Activated CD4-positive, alpha-beta T cell treated with anti-CD3 and anti-CD28 coated beads, Interleukin-2, amount 10 ng/mL, durations not matched to agents 7 days and 5 days (primary cell): ENCODE results near the gene RBM24. TPM values are rescaled to one million over a fixed set of nuclear protein-coding genes. Genes with fewer than 3 reads are reported as not detected.
A peak's percentile ranks its signal among the peaks of the same experiment; 100 is the strongest.

Source experiments
- CTCF ChIA-PET: fragments of 350-600 bp; sonication (Branson Sonifier 250); formaldehyde crosslinking; loops from one replicate; lab custom pipeline; 2021; ENCODE audit warnings: antibody characterized with exemption; lab: Charles Lee
- POLR2A ChIA-PET: fragments of 350-600 bp; sonication (Branson Sonifier 250); formaldehyde crosslinking; loops from one replicate; lab custom pipeline; 2021; ENCODE audit warnings: antibody characterized with exemption; lab: Charles Lee
- DNase-seq: peaks from one replicate; pipeline ENCODE4 v3.0.0-alpha.2; 2020
- H3K27ac Mint-ChIP-seq: one replicate; pipeline ENCODE4 v1.8.0; 2021; ENCODE audit warnings: mild to moderate bottlenecking, moderate library complexity, mixed read lengths
- H3K27me3 Mint-ChIP-seq: one replicate; pipeline ENCODE4 v1.8.0; 2021; ENCODE audit warnings: mixed read lengths
- H3K36me3 Mint-ChIP-seq: one replicate; pipeline ENCODE4 v1.8.0; 2021; ENCODE audit warnings: low read depth, mixed read lengths
- H3K4me1 Mint-ChIP-seq: one replicate; pipeline ENCODE4 v1.8.0; 2021; ENCODE audit warnings: mixed read lengths
- H3K4me3 Mint-ChIP-seq: one replicate; pipeline ENCODE4 v1.8.0; 2021; ENCODE audit warnings: mild to moderate bottlenecking, moderate library complexity, mixed read lengths
- H3K9me3 Mint-ChIP-seq: one replicate; pipeline ENCODE4 v1.8.0; 2021; ENCODE audit warnings: mixed read lengths
- total RNA-seq, 2 experiments: library from RNA; stranded (reverse); gene quantifications; one replicate each; pipeline ENCODE4 v1.2.3, GENCODE V29; 2021

Gene RBM24
- total RNA-seq = not detected

GRCh38 chr6:17281100-17281496 lies at the start of gene RBM24:
RBM24 (plus strand) TSS chr6:17281361; CDS start chr6:17281582, 221 bp downstream.
- Mint-ChIP-seq H3K9me3 (no peaks in the 10 kb centered on the region), H3K4me1 (peaks cover 13% of the 10 kb centered on the region), H3K27me3 (peaks cover 62% of the 10 kb centered on the region), H3K4me3 (peak within 1 kb of the TSS; percentile 61), H3K36me3 (no peaks in the 10 kb centered on the region), H3K27ac (peak within 1 kb of the TSS; percentile 9)
- CTCF ChIA-PET = no interaction called here
- DNase-seq = peak; percentile 43
- POLR2A ChIA-PET = no interaction called here

- DNase-seq = no peak
- H3K27me3 Mint-ChIP-seq = no peaks in the 10 kb centered on the region
- H3K9me3 Mint-ChIP-seq = no peaks in the 10 kb centered on the region
- H3K27ac Mint-ChIP-seq = no peak overlapping the region
- ChIA-PET POLR2A (no interaction called here), CTCF (no interaction called here)
- no peak overlapping the region for H3K4me3 Mint-ChIP-seq
- no peaks in the 10 kb centered on the region for H3K4me1 Mint-ChIP-seq
- H3K36me3 Mint-ChIP-seq = no peaks in the 10 kb centered on the region
These were observed 47.6 kb upstream of the RBM24 start for GRCh38 chr6:17233531-17233930.

- Mint-ChIP-seq H3K4me1 (no peaks in the 10 kb centered on the region), H3K4me3 (no peak overlapping the region)
These were observed 43.9 kb upstream of the RBM24 start for GRCh38 chr6:17237246-17237645.

GRCh38 chr6:17239260-17239659 lies 41.9 kb upstream of the RBM24 start:
- H3K36me3 Mint-ChIP-seq = no peaks in the 10 kb centered on the region
- H3K27me3 Mint-ChIP-seq = peaks cover 6% of the 10 kb centered on the region
- no peaks in the 10 kb centered on the region for H3K4me1 Mint-ChIP-seq
- ChIA-PET POLR2A (no interaction called here), CTCF (no interaction called here)
- no peak overlapping the region for H3K27ac Mint-ChIP-seq
- no peaks in the 10 kb centered on the region for H3K9me3 Mint-ChIP-seq
- no peak overlapping the region for H3K4me3 Mint-ChIP-seq
- no peak for DNase-seq

More at GRCh38 chr6:17237246-17237645, 43.9 kb upstream of the RBM24 start:
- POLR2A ChIA-PET = no interaction called here
- H3K9me3 Mint-ChIP-seq = no peaks in the 10 kb centered on the region
- no peak for DNase-seq
- H3K27me3 Mint-ChIP-seq = peaks cover under 1% of the 10 kb centered on the region
- H3K36me3 Mint-ChIP-seq = no peaks in the 10 kb centered on the region
- CTCF ChIA-PET = no interaction called here
- H3K27ac Mint-ChIP-seq = no peak overlapping the region

- no peak overlapping the region for H3K4me3 Mint-ChIP-seq
- POLR2A ChIA-PET = no interaction called here
- H3K4me1 Mint-ChIP-seq = no peaks in the 10 kb centered on the region
These were observed 40.2 kb upstream of the RBM24 start for GRCh38 chr6:17240803-17241500.

GRCh38 chr6:17242087-17242486 lies 39.1 kb upstream of the RBM24 start:
- no peak for DNase-seq
- H3K27me3 Mint-ChIP-seq = peaks cover 7% of the 10 kb centered on the region
- no peak overlapping the region for H3K4me3 Mint-ChIP-seq
- CTCF ChIA-PET = interaction anchor here (0.8 kb wide), 1 partner anchor 81 kb away, joined by 3 read pairs; no protein-coding TSS in a partner anchor
- POLR2A ChIA-PET = no interaction called here
- no peak overlapping the region for H3K27ac Mint-ChIP-seq
- no peaks in the 10 kb centered on the region for H3K9me3 Mint-ChIP-seq
- H3K36me3 Mint-ChIP-seq = no peaks in the 10 kb centered on the region
- H3K4me1 Mint-ChIP-seq = no peaks in the 10 kb centered on the region

More at GRCh38 chr6:17240803-17241500, 40.2 kb upstream of the RBM24 start:
- CTCF ChIA-PET = interaction anchor here (0.5 to 0.6 kb wide), 2 partner anchors 66 to 948 kb away, joined by 4 to 6 read pairs; no protein-coding TSS in a partner anchor
- H3K27me3 Mint-ChIP-seq = peaks cover 7% of the 10 kb centered on the region
- no peaks in the 10 kb centered on the region for H3K9me3 Mint-ChIP-seq
- no peak overlapping the region for H3K27ac Mint-ChIP-seq
- H3K36me3 Mint-ChIP-seq = no peaks in the 10 kb centered on the region
- DNase-seq = no peak

GRCh38 chr6:17250237-17250636 lies 30.9 kb upstream of the RBM24 start:
- Mint-ChIP-seq H3K4me1 (no peaks in the 10 kb centered on the region), H3K27me3 (peaks cover 2% of the 10 kb centered on the region), H3K27ac (no peak overlapping the region), H3K36me3 (no peaks in the 10 kb centered on the region), H3K9me3 (no peaks in the 10 kb centered on the region), H3K4me3 (no peak overlapping the region)
- ChIA-PET POLR2A (no interaction called here), CTCF (no interaction called here)
- no peak for DNase-seq

GRCh38 chr6:17251953-17252352 lies 29.2 kb upstream of the RBM24 start:
- CTCF ChIA-PET = no interaction called here

GRCh38 chr6:17258749-17259148 lies 22.4 kb upstream of the RBM24 start:
- Mint-ChIP-seq H3K27me3 (no peaks in the 10 kb centered on the region), H3K4me3 (no peak overlapping the region), H3K36me3 (no peaks in the 10 kb centered on the region), H3K9me3 (no peaks in the 10 kb centered on the region), H3K27ac (no peak overlapping the region), H3K4me1 (no peaks in the 10 kb centered on the region)
- no peak for DNase-seq
- ChIA-PET POLR2A (no interaction called here), CTCF (no interaction called here)

More at GRCh38 chr6:17251953-17252352, 29.2 kb upstream of the RBM24 start:
- no peak for DNase-seq
- Mint-ChIP-seq H3K27ac (no peak overlapping the region), H3K9me3 (no peaks in the 10 kb centered on the region), H3K36me3 (no peaks in the 10 kb centered on the region), H3K4me1 (no peaks in the 10 kb centered on the region), H3K4me3 (no peak overlapping the region), H3K27me3 (peaks cover 2% of the 10 kb centered on the region)
- POLR2A ChIA-PET = no interaction called here

- CTCF ChIA-PET = interaction anchor here (0.6 kb wide), 1 partner anchor 1049 kb away, joined by 3 read pairs; no protein-coding TSS in a partner anchor
- Mint-ChIP-seq H3K4me3 (no peak overlapping the region), H3K4me1 (no peaks in the 10 kb centered on the region), H3K27ac (no peak overlapping the region), H3K36me3 (no peaks in the 10 kb centered on the region), H3K27me3 (peaks cover 4% of the 10 kb centered on the region), H3K9me3 (no peaks in the 10 kb centered on the region)
- DNase-seq = no peak
- POLR2A ChIA-PET = no interaction called here
These were observed 15.6 kb upstream of the RBM24 start for GRCh38 chr6:17265570-17265969.

GRCh38 chr6:17267566-17267965 lies 13.6 kb upstream of the RBM24 start:
- H3K4me3 Mint-ChIP-seq = no peak overlapping the region
- H3K9me3 Mint-ChIP-seq = no peaks in the 10 kb centered on the region
- CTCF ChIA-PET = no interaction called here
- no peak overlapping the region for H3K27ac Mint-ChIP-seq
- no peaks in the 10 kb centered on the region for H3K36me3 Mint-ChIP-seq
- H3K4me1 Mint-ChIP-seq = no peaks in the 10 kb centered on the region
- no peak for DNase-seq
- peaks cover 5% of the 10 kb centered on the region for H3K27me3 Mint-ChIP-seq
- POLR2A ChIA-PET = no interaction called here

- ChIA-PET CTCF (interaction anchor here (0.6 kb wide), 1 partner anchor 8 kb away, joined by 3 read pairs; no protein-coding TSS in a partner anchor), POLR2A (no interaction called here)
- no peak for DNase-seq
- Mint-ChIP-seq H3K27ac (no peak overlapping the region), H3K4me3 (no peak overlapping the region), H3K4me1 (no peaks in the 10 kb centered on the region), H3K9me3 (no peaks in the 10 kb centered on the region), H3K36me3 (no peaks in the 10 kb centered on the region), H3K27me3 (peaks cover 5% of the 10 kb centered on the region)
These were observed 13.0 kb upstream of the RBM24 start for GRCh38 chr6:17268114-17268513.

GRCh38 chr6:17269840-17270239 lies 11.3 kb upstream of the RBM24 start:
- ChIA-PET CTCF (interaction anchor here (0.7 kb wide), 1 partner anchor 642 kb away, joined by 3 read pairs; no protein-coding TSS in a partner anchor), POLR2A (no interaction called here)
- Mint-ChIP-seq H3K27me3 (peaks cover 10% of the 10 kb centered on the region), H3K27ac (no peak overlapping the region), H3K4me1 (no peaks in the 10 kb centered on the region), H3K36me3 (no peaks in the 10 kb centered on the region), H3K4me3 (no peak overlapping the region), H3K9me3 (no peaks in the 10 kb centered on the region)
- DNase-seq = no peak
